Stimulated activated CD8-positive, alpha-beta memory T cell treated with anti-CD3 and anti-CD28 coated beads, Interleukin-7, amount 100 ng/mL, for 4 hours (primary cell): ENCODE results near the gene THY1.

Experiments
- DNase-seq, 2 donors: peaks; one replicate each; pipeline ENCODE4 v3.0.0-alpha.2; 2020; ENCODE audit warnings: low read depth in 2 of 2

THY1 gene

DNA sequence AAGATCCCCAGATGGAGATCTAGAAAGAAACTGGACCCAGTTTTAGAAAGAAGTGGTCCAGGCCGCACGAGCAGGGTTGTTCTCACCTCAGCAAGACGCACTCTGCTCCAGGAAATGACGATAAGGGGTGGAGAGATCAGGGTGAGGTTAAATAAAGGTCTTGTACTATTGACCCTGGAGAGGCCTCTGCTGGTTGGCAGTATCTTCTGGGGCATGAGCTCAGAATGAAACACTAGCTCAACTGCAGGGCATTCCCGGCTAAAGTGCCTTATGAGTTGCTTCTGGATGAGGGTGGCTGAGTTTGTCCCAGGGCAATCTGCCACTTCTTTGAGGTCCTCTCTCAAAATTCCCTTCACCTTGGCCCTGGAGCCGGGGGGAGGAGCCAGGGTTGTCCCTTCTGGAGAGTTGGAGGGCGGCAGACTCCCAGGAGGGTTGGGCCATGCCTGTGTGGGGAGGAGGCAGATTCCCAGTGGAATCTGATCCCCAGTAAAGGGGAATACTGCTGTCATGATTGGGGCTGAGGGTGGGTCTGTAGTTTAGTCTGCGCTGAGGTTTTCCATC lies 52.4 kb downstream of the THY1 start:
- DNase-seq, result no peak

- DNase-seq, result no peak
Measured at GRCh38 chr11:119369132-119369925, 53.6 kb downstream of the THY1 start.

DNA sequence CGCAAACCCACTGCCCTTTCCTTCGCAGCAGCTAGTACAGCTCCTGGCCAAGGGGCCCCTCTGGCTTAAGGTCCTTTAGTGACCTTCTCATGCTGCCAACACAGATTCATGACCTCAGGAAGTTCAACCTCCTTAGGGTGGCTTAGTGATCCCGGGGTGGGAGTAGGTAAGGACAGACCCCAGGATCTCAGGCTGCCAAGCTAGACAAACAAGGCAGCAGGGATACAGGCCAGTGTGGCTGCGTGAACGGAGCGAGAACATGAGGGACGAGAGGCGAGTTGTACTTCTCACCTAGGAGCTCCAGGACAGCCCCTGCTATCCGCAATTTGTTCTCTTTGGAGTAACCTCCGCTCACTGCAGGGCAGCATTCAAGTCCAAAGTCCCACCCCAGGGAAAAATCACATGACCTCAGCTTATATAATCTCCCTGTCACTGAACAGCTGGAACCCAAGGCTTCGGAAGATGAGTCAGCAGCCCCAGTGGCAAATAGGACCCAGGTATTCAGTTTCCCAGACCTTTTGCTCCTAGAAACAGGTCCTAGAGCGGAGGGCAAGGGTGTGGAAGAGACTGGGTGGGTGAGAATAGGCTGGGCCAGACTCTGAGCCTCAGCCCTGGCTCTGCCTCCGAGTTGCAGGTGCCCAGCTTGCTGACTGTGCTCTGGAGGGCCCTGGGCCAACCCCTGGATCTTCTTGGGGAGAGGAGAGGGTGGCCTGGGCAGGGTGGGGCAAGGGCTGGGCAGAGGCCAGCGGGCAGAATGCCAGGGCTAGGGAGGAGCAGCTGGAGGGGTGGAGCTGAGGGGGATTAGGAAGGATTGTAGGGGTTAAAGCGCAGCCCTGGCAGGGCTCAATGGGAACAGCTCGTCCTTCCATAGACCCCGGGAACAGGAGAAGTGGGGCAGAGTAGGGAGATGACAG lies 54.6 kb downstream of the THY1 start:
- no peak for DNase-seq

DNA sequence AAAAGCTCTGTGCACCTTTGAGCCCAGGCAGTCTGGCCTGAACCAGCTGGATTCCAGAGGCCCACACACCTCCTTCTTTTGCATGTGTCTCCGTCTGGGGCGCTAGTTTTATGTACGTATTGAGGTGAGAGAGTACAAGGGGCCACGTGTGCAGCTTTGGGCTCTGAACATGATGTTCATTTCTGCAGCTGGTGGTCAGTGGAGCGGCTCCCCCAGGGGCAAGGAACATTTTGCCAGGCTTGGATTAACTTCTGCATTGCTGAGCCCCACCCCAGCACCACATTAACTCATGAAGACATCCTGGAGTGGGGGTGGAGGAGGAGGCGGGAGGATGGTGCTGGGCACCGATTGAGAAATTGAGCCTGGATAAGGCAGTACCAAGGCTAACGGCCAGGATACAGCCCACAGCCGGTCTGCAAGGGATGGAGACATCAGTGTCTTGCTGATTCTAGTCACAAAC lies 55.3 kb downstream of the THY1 start:
- DNase-seq, result no peak
